Astrocyte of the cerebellum (primary cell): Measurements from ENCODE around the gene POMGNT1.

Experiments used
- DNase-seq: peaks from one replicate; pipeline ENCODE4 v3.0.0-alpha.2; 2011; ENCODE audit warnings: low read depth
- H3K4me3 ChIP-seq: 2 replicates; pipeline ENCODE4 v1.5.1; 2011; ENCODE audit warnings: mild to moderate bottlenecking, low read depth, low read length, moderate library complexity
- in situ Hi-C: cut with HindIII; loops from 2 replicates; pipeline ENCODE4 v1.10.0; 2017; ENCODE audit warnings: low sequenced_read_pairs
- TF ChIP-seq, protein P1 (sequence below): IDR thresholded peaks from 2 replicates; pipeline ENCODE4 v1.5.1; 2012; ENCODE audit warnings: low read length, low read depth, moderate library complexity, mild to moderate bottlenecking; ENCODE audit errors: missing control alignments

Gene POMGNT1

DNA sequence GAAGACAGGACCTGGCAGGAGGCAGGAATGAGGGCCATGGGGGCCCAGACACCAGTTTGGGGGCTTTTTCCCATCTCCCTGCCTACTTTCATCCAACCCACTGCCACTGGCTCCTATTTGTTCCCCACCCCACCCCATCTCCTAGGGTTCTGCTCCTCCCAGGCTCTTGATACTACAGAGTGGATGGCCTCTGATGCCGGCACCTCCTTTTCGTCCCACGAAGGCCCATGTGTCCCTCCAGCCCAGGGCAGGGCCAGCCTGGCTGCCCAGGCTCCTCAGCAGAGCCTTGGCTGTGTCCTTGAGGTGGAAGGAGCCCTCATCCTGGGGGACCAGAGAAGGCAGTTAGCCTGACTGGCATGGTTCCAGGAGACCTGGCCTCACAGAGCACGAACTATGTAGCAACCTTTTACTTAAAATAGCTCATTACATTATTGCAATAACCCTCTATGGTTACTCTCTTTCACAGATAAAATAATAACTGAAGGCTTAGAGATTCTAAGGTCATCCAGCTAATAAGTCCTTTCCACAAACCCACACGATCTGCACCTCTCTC lies 3.5 kb downstream of the POMGNT1 start:
- H3K4me3 ChIP-seq = no peak overlapping the region
- TF ChIP-seq, protein P1, sequence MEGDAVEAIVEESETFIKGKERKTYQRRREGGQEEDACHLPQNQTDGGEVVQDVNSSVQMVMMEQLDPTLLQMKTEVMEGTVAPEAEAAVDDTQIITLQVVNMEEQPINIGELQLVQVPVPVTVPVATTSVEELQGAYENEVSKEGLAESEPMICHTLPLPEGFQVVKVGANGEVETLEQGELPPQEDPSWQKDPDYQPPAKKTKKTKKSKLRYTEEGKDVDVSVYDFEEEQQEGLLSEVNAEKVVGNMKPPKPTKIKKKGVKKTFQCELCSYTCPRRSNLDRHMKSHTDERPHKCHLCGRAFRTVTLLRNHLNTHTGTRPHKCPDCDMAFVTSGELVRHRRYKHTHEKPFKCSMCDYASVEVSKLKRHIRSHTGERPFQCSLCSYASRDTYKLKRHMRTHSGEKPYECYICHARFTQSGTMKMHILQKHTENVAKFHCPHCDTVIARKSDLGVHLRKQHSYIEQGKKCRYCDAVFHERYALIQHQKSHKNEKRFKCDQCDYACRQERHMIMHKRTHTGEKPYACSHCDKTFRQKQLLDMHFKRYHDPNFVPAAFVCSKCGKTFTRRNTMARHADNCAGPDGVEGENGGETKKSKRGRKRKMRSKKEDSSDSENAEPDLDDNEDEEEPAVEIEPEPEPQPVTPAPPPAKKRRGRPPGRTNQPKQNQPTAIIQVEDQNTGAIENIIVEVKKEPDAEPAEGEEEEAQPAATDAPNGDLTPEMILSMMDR = no peak
- in situ Hi-C loops = loop anchor here (5.0 kb wide), 1 partner anchor 78 kb away; no protein-coding TSS in a partner anchor
- DNase-seq = no peak

DNA sequence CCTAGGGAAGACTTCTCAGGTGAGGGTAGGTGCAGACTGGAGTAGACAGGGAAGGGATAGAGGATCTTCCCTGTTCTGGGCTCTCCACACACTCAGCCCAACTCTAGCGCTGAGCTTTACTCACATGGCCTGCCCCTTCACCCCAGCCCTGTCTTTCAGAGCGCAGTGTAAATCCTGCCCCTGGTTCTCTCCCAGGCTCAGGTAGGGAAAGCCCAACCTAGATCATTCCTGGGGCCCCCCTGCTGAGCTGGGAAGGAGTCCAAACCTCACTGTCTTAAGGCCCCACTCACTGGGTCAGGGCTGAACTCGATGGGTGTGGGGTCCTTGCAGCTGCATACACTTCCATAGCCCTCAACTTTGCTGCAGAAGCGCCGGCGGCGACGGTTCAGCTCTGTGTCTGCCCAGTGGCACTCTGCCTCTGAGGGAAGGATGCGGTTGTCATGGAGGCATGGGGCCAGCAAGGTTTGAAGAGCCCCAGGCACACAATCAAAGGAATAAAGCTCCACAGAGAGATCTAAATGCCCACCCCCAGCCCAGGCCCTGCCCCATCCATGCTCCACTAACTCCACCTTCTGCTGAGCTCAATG lies 4.2 kb downstream of the POMGNT1 start:
- H3K4me3 ChIP-seq = no peak overlapping the region
- DNase-seq = no peak
- TF ChIP-seq, protein P1 = no peak
- in situ Hi-C loops = no loop called here

DNA sequence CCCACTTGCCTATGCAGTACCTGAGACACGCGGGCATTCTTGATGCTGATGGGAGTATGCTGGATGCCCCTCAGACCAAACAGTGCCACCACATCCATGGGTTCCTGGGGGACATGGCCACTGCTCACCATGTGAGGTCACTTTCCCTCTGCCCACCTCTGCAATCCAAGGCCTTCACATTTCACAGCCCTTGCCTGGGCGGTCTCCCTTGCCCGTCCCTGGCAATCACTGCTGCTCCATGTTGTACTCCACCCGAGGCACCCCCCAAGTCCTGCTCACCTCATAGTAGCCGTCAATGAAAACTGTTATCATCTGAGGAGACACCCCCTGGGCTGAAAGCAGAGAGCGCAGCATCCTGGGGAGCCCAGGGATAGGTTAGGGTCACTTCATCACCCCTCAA lies 4.9 kb downstream of the POMGNT1 start:
- in situ Hi-C loops = no loop called here
- H3K4me3 ChIP-seq = no peak overlapping the region
- TF ChIP-seq, protein P1 = no peak
- DNase-seq = no peak

DNA sequence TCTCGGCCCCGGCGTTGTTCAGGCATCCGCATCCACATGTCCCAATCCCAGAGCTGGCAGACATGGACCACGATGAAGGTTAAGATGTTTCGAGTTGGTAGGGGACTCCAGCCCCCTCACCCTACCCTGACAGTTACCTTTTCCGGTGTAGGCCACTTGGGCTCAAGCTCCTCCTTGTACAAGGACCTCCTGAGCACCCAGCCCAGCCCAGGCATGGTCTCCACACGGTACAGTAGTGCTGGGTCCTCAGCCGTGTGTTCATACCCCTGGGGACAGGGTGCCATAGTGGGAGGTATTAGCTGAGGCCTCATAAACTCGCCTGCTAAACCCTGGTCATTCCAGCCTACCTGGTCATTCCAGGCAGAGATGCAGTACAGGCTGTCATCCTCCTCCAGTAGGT lies 6.1 kb downstream of the POMGNT1 start:
- TF ChIP-seq, protein P1 = no peak
- in situ Hi-C loops = no loop called here

DNA sequence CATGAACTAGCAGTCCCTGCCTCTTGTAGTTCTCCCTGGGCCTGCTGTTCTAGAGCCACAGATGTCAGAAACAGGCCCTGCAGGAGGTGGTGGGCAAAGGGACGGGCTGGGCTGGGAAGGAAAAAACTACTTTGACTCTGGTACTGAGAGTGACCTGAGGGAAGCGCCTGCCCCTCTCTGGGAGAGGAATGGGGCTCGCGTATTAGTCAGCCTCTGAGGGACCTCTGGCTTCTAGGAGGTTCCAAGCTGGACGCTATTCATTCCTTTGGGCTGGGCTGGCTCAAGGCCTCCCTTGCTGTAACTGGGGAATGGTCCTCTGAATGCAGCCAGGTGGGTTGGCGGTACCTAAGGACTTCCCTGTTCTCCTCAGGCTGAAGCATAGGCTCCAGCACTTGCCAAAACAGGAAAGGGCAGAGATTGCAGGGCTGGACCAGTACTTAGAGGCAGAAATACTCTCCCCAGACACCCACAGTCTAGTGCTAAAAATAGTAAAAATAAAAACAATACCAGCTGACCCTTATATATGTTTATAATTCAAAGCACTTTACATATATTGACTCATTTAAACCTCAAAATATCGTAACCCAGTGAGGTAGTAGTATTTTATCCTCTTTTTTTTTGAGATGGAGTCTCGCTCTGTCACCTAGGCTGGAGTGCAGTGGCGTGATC lies 7.1 kb downstream of the POMGNT1 start:
- no peak for DNase-seq
- TF ChIP-seq, protein P1 = no peak
- H3K4me3 ChIP-seq = no peak overlapping the region
- in situ Hi-C loops = no loop called here

More for the DNA sequence above, 6.1 kb downstream of the POMGNT1 start:
- H3K4me3 ChIP-seq = no peak overlapping the region
- DNase-seq = no peak

DNA sequence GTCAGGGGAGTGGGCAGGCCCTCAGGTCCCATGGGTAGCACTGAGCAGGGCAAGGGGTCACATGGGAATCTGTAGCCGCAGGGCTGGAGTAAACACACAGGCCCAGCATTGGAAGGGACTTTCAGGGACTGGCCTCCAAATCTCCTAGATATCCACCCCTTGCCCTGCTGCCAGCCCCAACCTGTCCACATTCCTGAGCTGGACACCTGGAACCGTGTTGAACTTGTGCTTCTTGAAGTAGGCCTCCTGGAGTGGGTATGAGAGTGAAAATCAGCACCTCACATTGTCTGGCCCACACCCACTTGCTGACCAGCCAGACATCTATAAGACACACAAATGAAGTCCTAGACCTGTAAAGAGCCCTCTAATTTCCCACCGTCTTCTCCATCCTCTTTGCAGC lies 7.7 kb downstream of the POMGNT1 start:
- no peak for DNase-seq
- H3K4me3 ChIP-seq = no peak overlapping the region
- TF ChIP-seq, protein P1 = no peak
- in situ Hi-C loops = no loop called here
